GM10266 (cell line): Measurements from ENCODE around the gene ROGDI.

Source experiments
- DNase-seq: peaks from one replicate; pipeline ENCODE4 v3.0.0; 2012; ENCODE audit errors: extremely low spot score
- CTCF ChIP-seq: IDR thresholded peaks from 2 replicates; pipeline ENCODE4 v1.5.1; 2012; ENCODE audit warnings: mild to moderate bottlenecking, low read depth; ENCODE audit not compliant: control insufficient read depth, insufficient read depth; ENCODE audit errors: missing control alignments

The ROGDI gene

GRCh38 chr16:4813251-4814003, 11.0 kb upstream of the ROGDI start:
- no peak for TF ChIP-seq CTCF
- DNase-seq = no peak

GRCh38 chr16:4811773-4812172, 9.3 kb upstream of the ROGDI start:
- DNase-seq = no peak
- no peak for TF ChIP-seq CTCF

GRCh38 chr16:4811242-4811641, 8.8 kb upstream of the ROGDI start:
- no peak for TF ChIP-seq CTCF
- DNase-seq = no peak

- no peak for DNase-seq
- no peak for TF ChIP-seq CTCF
These were observed 3.8 kb upstream of the ROGDI start for GRCh38 chr16:4806280-4806679.

DNA sequence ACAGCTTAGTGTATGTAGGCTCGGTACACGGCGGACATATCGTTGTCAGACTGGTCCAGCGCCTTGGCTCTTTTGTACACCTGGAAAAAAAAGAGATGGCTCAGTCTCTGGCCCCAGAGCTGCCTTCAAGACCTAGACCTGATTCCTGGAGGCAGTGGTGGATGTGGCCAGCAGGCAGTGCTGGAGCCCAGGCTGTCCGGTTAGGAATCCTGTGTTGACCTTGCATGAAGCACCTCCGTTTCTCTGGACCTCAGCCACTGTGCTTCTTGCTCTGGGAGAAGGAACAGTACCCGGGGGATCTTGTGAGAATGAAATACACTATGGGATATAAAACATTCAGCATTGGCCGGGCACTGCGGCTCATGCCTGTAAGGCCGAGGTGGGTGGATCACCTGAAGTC, 2.8 kb upstream of the ROGDI start:
- no peak for DNase-seq
- no peak for TF ChIP-seq CTCF

- no peak for TF ChIP-seq CTCF
- no peak for DNase-seq
These were observed 1.7 kb upstream of the ROGDI start for GRCh38 chr16:4803898-4804762.

DNA sequence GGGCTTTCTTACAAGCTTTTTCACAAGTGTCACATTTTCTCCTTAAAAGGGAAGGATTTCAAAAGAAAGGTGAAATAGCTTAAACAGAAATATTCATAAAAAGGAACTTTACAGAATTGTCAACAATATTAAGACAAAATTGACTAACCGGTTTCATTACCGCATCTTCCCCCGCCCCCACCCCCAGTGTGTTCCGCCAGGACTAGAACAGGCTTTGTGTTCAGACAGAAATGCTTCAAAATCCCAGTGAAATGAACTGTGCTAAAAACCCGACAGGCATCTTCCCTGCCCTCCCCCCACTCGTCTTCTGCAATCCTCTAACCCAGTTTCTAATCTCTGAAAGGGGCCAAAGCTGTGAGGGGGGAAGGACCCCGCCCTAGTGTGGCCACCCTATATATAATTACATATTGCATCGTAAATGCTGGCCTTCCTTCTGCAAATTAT, 990 bp upstream of the ROGDI start:
- no peak for TF ChIP-seq CTCF

More for the DNA sequence above, 990 bp upstream of the ROGDI start:
- DNase-seq = no peak
